BLaER1 (cell line): ENCODE data around the gene MAML1.

Source experiments
- H3K27ac ChIP-seq: shearing (Covaris generic); formaldehyde crosslinking; 2 replicates; pipeline ENCODE4 v1.8.1; 2022
- H3K27me3 ChIP-seq: shearing (Covaris generic); formaldehyde crosslinking; 2 replicates; pipeline ENCODE4 v1.8.1; 2022
- H3K36me3 ChIP-seq: shearing (Covaris generic); formaldehyde crosslinking; 2 replicates; pipeline ENCODE4 v1.8.1; 2022
- H3K4me1 ChIP-seq: shearing (Covaris generic); formaldehyde crosslinking; 2 replicates; pipeline ENCODE4 v1.8.1; 2022
- H3K4me2 ChIP-seq: shearing (Covaris generic); formaldehyde crosslinking; 2 replicates; pipeline ENCODE4 v1.8.1; 2022
- H3K4me3 ChIP-seq: shearing (Covaris generic); formaldehyde crosslinking; 2 replicates; pipeline ENCODE4 v1.8.1; 2022
- H3K9ac ChIP-seq: shearing (Covaris generic); formaldehyde crosslinking; 2 replicates; pipeline ENCODE4 v1.8.1; 2022
- H3K9me3 ChIP-seq: shearing (Covaris generic); formaldehyde crosslinking; 2 replicates; pipeline ENCODE4 v1.8.1; 2022
- H4K20me1 ChIP-seq: shearing (Covaris generic); formaldehyde crosslinking; 2 replicates; pipeline ENCODE4 v1.8.1; 2022
- Cebpa-rat ChIP-seq: shearing (Covaris generic); IDR thresholded peaks from 2 replicates; pipeline ENCODE4 v1.8.1; 2022

MAML1 gene

GRCh38 chr5:179774442-179774841, 41.8 kb downstream of the MAML1 start:
- H3K9me3 ChIP-seq: no peaks in the 10 kb centered on the region
- H3K36me3 ChIP-seq: peaks cover 100% of the 10 kb centered on the region
- H4K20me1 ChIP-seq: peaks cover 97% of the 10 kb centered on the region
- H3K4me3 ChIP-seq: no peak overlapping the region
- no peak overlapping the region for H3K9ac ChIP-seq
- no peak overlapping the region for H3K27ac ChIP-seq
- H3K4me1 ChIP-seq: no peaks in the 10 kb centered on the region
- TF ChIP-seq Cebpa-rat: no peak
- no peak overlapping the region for H3K4me2 ChIP-seq
- H3K27me3 ChIP-seq: no peaks in the 10 kb centered on the region

GRCh38 chr5:179776411-179776938, 43.9 kb downstream of the MAML1 start:
- no peak overlapping the region for H3K27ac ChIP-seq
- H3K27me3 ChIP-seq: no peaks in the 10 kb centered on the region
- no peak overlapping the region for H3K4me3 ChIP-seq
- H3K4me2 ChIP-seq: no peak overlapping the region
- no peak for TF ChIP-seq Cebpa-rat
- no peak overlapping the region for H3K9ac ChIP-seq
- H3K36me3 ChIP-seq: peaks cover 99% of the 10 kb centered on the region
- no peaks in the 10 kb centered on the region for H3K4me1 ChIP-seq
- H3K9me3 ChIP-seq: no peaks in the 10 kb centered on the region
- peaks cover 87% of the 10 kb centered on the region for H4K20me1 ChIP-seq

GRCh38 chr5:179777456-179777855, 44.8 kb downstream of the MAML1 start:
- H3K4me3 ChIP-seq: no peak overlapping the region
- H3K4me1 ChIP-seq: no peaks in the 10 kb centered on the region
- no peak overlapping the region for H3K4me2 ChIP-seq
- no peaks in the 10 kb centered on the region for H3K27me3 ChIP-seq
- TF ChIP-seq Cebpa-rat: no peak
- H3K27ac ChIP-seq: no peak overlapping the region
- H4K20me1 ChIP-seq: peaks cover 80% of the 10 kb centered on the region
- H3K9ac ChIP-seq: no peak overlapping the region
- H3K36me3 ChIP-seq: peaks cover 97% of the 10 kb centered on the region
- H3K9me3 ChIP-seq: no peaks in the 10 kb centered on the region

GRCh38 chr5:179777909-179778308, 45.3 kb downstream of the MAML1 start:
- no peak overlapping the region for H3K27ac ChIP-seq
- H3K9me3 ChIP-seq: no peaks in the 10 kb centered on the region
- H3K4me2 ChIP-seq: no peak overlapping the region
- no peak overlapping the region for H3K4me3 ChIP-seq
- H3K9ac ChIP-seq: no peak overlapping the region
- peaks cover 95% of the 10 kb centered on the region for H3K36me3 ChIP-seq
- no peaks in the 10 kb centered on the region for H3K27me3 ChIP-seq
- peaks cover 76% of the 10 kb centered on the region for H4K20me1 ChIP-seq
- TF ChIP-seq Cebpa-rat: no peak
- H3K4me1 ChIP-seq: no peaks in the 10 kb centered on the region

- peaks cover 88% of the 10 kb centered on the region for H3K36me3 ChIP-seq
- H3K27ac ChIP-seq: no peak overlapping the region
- H3K9ac ChIP-seq: no peak overlapping the region
- no peaks in the 10 kb centered on the region for H3K4me1 ChIP-seq
- no peaks in the 10 kb centered on the region for H3K9me3 ChIP-seq
- H3K4me3 ChIP-seq: no peak overlapping the region
- H3K4me2 ChIP-seq: no peak overlapping the region
- H3K27me3 ChIP-seq: no peaks in the 10 kb centered on the region
- peaks cover 69% of the 10 kb centered on the region for H4K20me1 ChIP-seq
- TF ChIP-seq Cebpa-rat: no peak
These were observed 46.0 kb downstream of the MAML1 start for GRCh38 chr5:179778591-179778990.

GRCh38 chr5:179779826-179780225, 47.2 kb downstream of the MAML1 start:
- no peak overlapping the region for H3K4me3 ChIP-seq
- H4K20me1 ChIP-seq: peaks cover 57% of the 10 kb centered on the region
- no peak overlapping the region for H3K9ac ChIP-seq
- no peak for TF ChIP-seq Cebpa-rat
- H3K9me3 ChIP-seq: no peaks in the 10 kb centered on the region
- H3K4me2 ChIP-seq: no peak overlapping the region
- H3K27ac ChIP-seq: no peak overlapping the region
- H3K36me3 ChIP-seq: peaks cover 75% of the 10 kb centered on the region
- H3K4me1 ChIP-seq: no peaks in the 10 kb centered on the region
- H3K27me3 ChIP-seq: no peaks in the 10 kb centered on the region

GRCh38 chr5:179780362-179780761, 47.7 kb downstream of the MAML1 start:
- H4K20me1 ChIP-seq: peaks cover 51% of the 10 kb centered on the region
- no peak overlapping the region for H3K9ac ChIP-seq
- H3K36me3 ChIP-seq: peaks cover 70% of the 10 kb centered on the region
- TF ChIP-seq Cebpa-rat: no peak
- no peak overlapping the region for H3K4me2 ChIP-seq
- H3K27ac ChIP-seq: no peak overlapping the region
- no peaks in the 10 kb centered on the region for H3K27me3 ChIP-seq
- H3K4me1 ChIP-seq: no peaks in the 10 kb centered on the region
- H3K9me3 ChIP-seq: no peaks in the 10 kb centered on the region
- H3K4me3 ChIP-seq: no peak overlapping the region

GRCh38 chr5:179781846-179782245, 49.2 kb downstream of the MAML1 start:
- Histone ChIP-seq H3K4me1 (peaks cover 13% of the 10 kb centered on the region), H3K27me3 (no peaks in the 10 kb centered on the region), H3K27ac (no peak overlapping the region), H3K9me3 (no peaks in the 10 kb centered on the region), H3K4me3 (no peak overlapping the region), H3K36me3 (peaks cover 55% of the 10 kb centered on the region), H3K4me2 (no peak overlapping the region), H3K9ac (no peak overlapping the region), H4K20me1 (peaks cover 36% of the 10 kb centered on the region)
- no peak for TF ChIP-seq Cebpa-rat

- peaks cover 25% of the 10 kb centered on the region for H3K4me1 ChIP-seq
- no peak for TF ChIP-seq Cebpa-rat
These were observed 50.5 kb downstream of the MAML1 start for GRCh38 chr5:179783128-179783527.

GRCh38 chr5:179786861-179787260, 54.2 kb downstream of the MAML1 start:
- no peak for TF ChIP-seq Cebpa-rat
- H3K9me3 ChIP-seq: 0 out of 2 replicates have a peak, but pooled peaks cover 7% of the 10 kb centered on the region
- peaks cover 47% of the 10 kb centered on the region for H3K4me1 ChIP-seq
- H3K27me3 ChIP-seq: no peaks in the 10 kb centered on the region
- peaks cover 8% of the 10 kb centered on the region; the same call in 1 of the 2 replicates for H4K20me1 ChIP-seq
- no peak overlapping the region for H3K27ac ChIP-seq
- peak overlapping the region; percentile 50; the same call in 1 of the 2 replicates for H3K4me2 ChIP-seq
- H3K36me3 ChIP-seq: peaks cover 12% of the 10 kb centered on the region; the same call in 1 of the 2 replicates
- no peak overlapping the region for H3K9ac ChIP-seq
- H3K4me3 ChIP-seq: no peak overlapping the region

More at GRCh38 chr5:179783128-179783527, 50.5 kb downstream of the MAML1 start:
- H3K4me2 ChIP-seq: no peak overlapping the region
- no peak overlapping the region for H3K9ac ChIP-seq
- H4K20me1 ChIP-seq: peaks cover 24% of the 10 kb centered on the region
- H3K27me3 ChIP-seq: no peaks in the 10 kb centered on the region
- H3K9me3 ChIP-seq: no peaks in the 10 kb centered on the region
- no peak overlapping the region for H3K4me3 ChIP-seq
- H3K36me3 ChIP-seq: peaks cover 43% of the 10 kb centered on the region
- H3K27ac ChIP-seq: no peak overlapping the region
